Measurements from ENCODE around the gene NACC2. TPM values are rescaled to one million over a fixed set of nuclear protein-coding genes. Genes with fewer than 3 reads are reported as not detected.

Gene NACC2
- total RNA-seq, 1 donor from 2014 or later, result 34.0 TPM

DNA sequence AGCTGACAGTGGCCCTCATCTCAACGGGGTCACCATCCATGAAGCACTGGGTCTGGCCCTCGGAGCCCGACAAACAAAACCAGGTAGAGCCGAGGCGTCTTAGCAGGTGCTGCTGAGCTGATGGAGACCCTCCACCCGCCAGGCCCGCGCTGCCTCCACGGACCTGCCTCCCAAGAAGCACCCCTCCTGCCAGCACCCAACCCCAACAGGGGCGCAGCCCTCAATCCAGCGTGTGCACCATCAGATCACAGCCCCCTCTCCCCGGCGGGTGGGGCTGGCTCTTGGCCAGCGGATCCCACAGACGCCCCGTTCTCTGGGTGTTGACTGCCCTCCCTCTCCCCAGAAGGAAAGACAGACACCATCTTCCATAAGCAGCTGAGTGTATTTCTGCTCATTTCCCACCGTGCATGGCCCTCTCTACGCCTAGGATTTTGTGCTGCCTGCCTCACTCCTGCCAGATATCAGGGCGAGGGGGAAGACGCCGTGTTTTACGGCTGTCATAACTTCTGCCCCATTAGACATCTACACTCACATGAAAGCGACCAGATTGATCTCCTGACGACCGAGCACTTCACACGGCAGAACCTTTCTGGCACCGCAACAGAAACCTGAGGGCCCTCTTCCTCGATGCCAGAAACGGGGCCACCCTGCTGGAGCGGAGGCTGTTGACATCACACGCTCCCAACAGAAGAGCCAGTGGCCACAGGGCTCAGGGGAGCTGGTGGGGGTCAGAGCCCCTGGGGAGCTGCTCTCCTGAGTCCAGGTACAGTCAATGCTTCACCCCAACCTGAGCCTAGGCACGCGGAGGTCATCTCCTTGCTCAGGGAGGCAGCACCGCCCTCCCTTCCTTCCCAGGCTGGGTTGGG lies 12.4 kb downstream of the NACC2 start:
- Histone ChIP-seq H4K20me1 (ENCODE audit: insufficient read depth, low read length) (peaks cover 93% of the 10 kb centered on the region), H3K79me2 (ENCODE audit: insufficient read depth, low read length) (peaks cover 93% of the 10 kb centered on the region), H3K27me3 (ENCODE audit: insufficient read depth, low read length) (no peaks in the 10 kb centered on the region), H3K4me1 (ENCODE audit: insufficient read depth, low read length) (peaks cover 2% of the 10 kb centered on the region), H3K36me3 (ENCODE audit: insufficient read depth, low read length) (no peaks in the 10 kb centered on the region), H3K4me2 (ENCODE audit: low read length) (no peak overlapping the region), H3K9ac (ENCODE audit: low read length) (no peak overlapping the region), H3K27ac (ENCODE audit: low read depth, low read length) (no peak overlapping the region), H3K9me3 (ENCODE audit: insufficient read depth, low read depth, low read length) (no peaks in the 10 kb centered on the region), H2AFZ (ENCODE audit: low read depth, low read length) (no peak overlapping the region), H3K4me3 (ENCODE audit: insufficient read depth, low read depth, low read length) (no peak overlapping the region)
- Mint-ChIP-seq H3K36me3 (ENCODE audit: low read depth, unreplicated experiment) (no peaks in the 10 kb centered on the region), H3K4me3 (ENCODE audit: unreplicated experiment) (no peak overlapping the region), H3K27me3 (ENCODE audit: low read depth, unreplicated experiment) (no peaks in the 10 kb centered on the region), H3K9me3 (ENCODE audit: unreplicated experiment) (no peaks in the 10 kb centered on the region), H3K4me1 (ENCODE audit: low read depth, unreplicated experiment) (no peaks in the 10 kb centered on the region), H3K27ac (ENCODE audit: unreplicated experiment) (no peak overlapping the region)
- TF ChIP-seq EZH2 (IDR thresholded peaks at IDR 0.05; ENCODE audit: insufficient read depth, low read length) (no peak), CTCF (IDR thresholded peaks at IDR 0.05; ENCODE audit: insufficient read depth, low read depth, low read length) (no peak)
- DNase-seq (ENCODE audit: low read depth), result no peak
- no peak for FAIRE-seq

- Histone ChIP-seq H4K20me1 (ENCODE audit: insufficient read depth, low read length) (peaks cover 92% of the 10 kb centered on the region), H3K27ac (ENCODE audit: low read depth, low read length) (no peak overlapping the region)
- FAIRE-seq, result no peak
Observed at GRCh38 chr9:136081826-136082495, 13.1 kb downstream of the NACC2 start.

More at GRCh38 chr9:136081826-136082495, 13.1 kb downstream of the NACC2 start:
- TF ChIP-seq CTCF (IDR thresholded peaks at IDR 0.05; ENCODE audit: insufficient read depth, low read depth, low read length) (no peak), EZH2 (IDR thresholded peaks at IDR 0.05; ENCODE audit: insufficient read depth, low read length) (no peak)
- Mint-ChIP-seq H3K36me3 (ENCODE audit: low read depth, unreplicated experiment) (no peaks in the 10 kb centered on the region), H3K27me3 (ENCODE audit: low read depth, unreplicated experiment) (no peaks in the 10 kb centered on the region), H3K4me3 (ENCODE audit: unreplicated experiment) (no peak overlapping the region), H3K27ac (ENCODE audit: unreplicated experiment) (no peak overlapping the region), H3K9me3 (ENCODE audit: unreplicated experiment) (no peaks in the 10 kb centered on the region), H3K4me1 (ENCODE audit: low read depth, unreplicated experiment) (no peaks in the 10 kb centered on the region)
- Histone ChIP-seq H3K4me3 (ENCODE audit: insufficient read depth, low read depth, low read length) (no peak overlapping the region), H3K4me1 (ENCODE audit: insufficient read depth, low read length) (peaks cover 2% of the 10 kb centered on the region), H3K36me3 (ENCODE audit: insufficient read depth, low read length) (no peaks in the 10 kb centered on the region), H3K4me2 (ENCODE audit: low read length) (no peak overlapping the region), H3K9me3 (ENCODE audit: insufficient read depth, low read depth, low read length) (no peaks in the 10 kb centered on the region), H2AFZ (ENCODE audit: low read depth, low read length) (no peak overlapping the region), H3K79me2 (ENCODE audit: insufficient read depth, low read length) (peaks cover 91% of the 10 kb centered on the region), H3K27me3 (ENCODE audit: insufficient read depth, low read length) (no peaks in the 10 kb centered on the region), H3K9ac (ENCODE audit: low read length) (no peak overlapping the region)
- DNase-seq (ENCODE audit: low read depth), result no peak

Data from astrocyte (in vitro differentiated cells and primary cell).